HCT116 (cell line): ENCODE results near the gene LMX1A. TPM values are rescaled to one million over a fixed set of nuclear protein-coding genes. Genes with fewer than 3 reads are reported as not detected.

Experiments
- ATAC-seq: fragments of 200-7000 bp; cut with Tn5 transposase; 2 replicates; pipeline ENCODE4 v1.9.1; 2020; ENCODE audit warnings: mild to moderate bottlenecking, moderate library complexity
- BruUV-seq: library from RNA; stranded (reverse); fragments of 400-500 nt; replicated peaks from 2 replicates; lab custom pipeline; 2021; lab: Mats Ljungman, UMichigan
- CTCF ChIA-PET: fragments of 300-600 bp; sonication (Branson Sonifier 250); formaldehyde crosslinking; loops from one replicate; lab custom pipeline; 2021; ENCODE audit warnings: antibody characterized with exemption; lab: Charles Lee
- POLR2A ChIA-PET: fragments of 300-600, 350-600 bp; sonication (Branson Sonifier 250); formaldehyde crosslinking; loops from one replicate; lab custom pipeline; 2021; ENCODE audit warnings: antibody characterized with exemption; lab: Charles Lee
- RAD21 ChIA-PET, 2 experiments: fragments of 300-600 bp; sonication (Branson Sonifier 250); formaldehyde crosslinking; loops; one replicate each; lab custom pipeline; 2023; ENCODE audit warnings: low total read pairs in 2 of 2; ENCODE audit not compliant: uncharacterized antibody in 2 of 2, unreplicated experiment in 2 of 2, low non-redundant PET in 1 of 2; lab: Charles Lee
- DNase-seq: peaks from one replicate; pipeline ENCODE4 v3.0.0-alpha.2; 2010; ENCODE audit warnings: low read depth, low spot score
- H2AFZ ChIP-seq: fragments of 200-600 bp; shearing (Covaris generic), sonication (generic); 2 replicates; pipeline ENCODE4 v1.6.1; 2017; ENCODE audit warnings: low read depth, mixed run types, mixed read lengths, antibody characterized with exemption, low read length; ENCODE audit not compliant: poor library complexity, severe bottlenecking
- H3K27ac ChIP-seq: 2 replicates; pipeline ENCODE4 v1.5.1; 2012; ENCODE audit warnings: low read depth, low read length
- H3K27me3 ChIP-seq: fragments of 200-600 bp; sonication (generic); 2 replicates; pipeline ENCODE4 v1.6.1; 2016; ENCODE audit warnings: mixed run types, low read length, mixed read lengths; ENCODE audit not compliant: insufficient read depth
- H3K36me3 ChIP-seq, 2 experiments: fragments of 200-500 bp in 1 of 2; fragments of 200-600 bp in 1 of 2; sonication (Bioruptor generic) in 1 of 2; sonication (generic) in 1 of 2; 2 replicates each; pipeline versions ENCODE4 v1.5.1 to v1.6.1; 2014 to 2016; ENCODE audit warnings: low read length in 2 of 2, inconsistent platforms in 1 of 2, mixed read lengths in 1 of 2, mixed run types in 1 of 2; ENCODE audit not compliant: insufficient read depth in 2 of 2, control insufficient read depth in 1 of 2
- H3K4me1 ChIP-seq, 2 experiments: fragments of 200-600 bp in 1 of 2; sonication (generic) in 1 of 2; 2 replicates each; pipeline versions ENCODE4 v1.5.1 to v1.6.1; 2012 to 2017; ENCODE audit warnings: low read length in 2 of 2, inconsistent platforms in 1 of 2, mild to moderate bottlenecking in 1 of 2, mixed read lengths in 1 of 2, mixed run types in 1 of 2, moderate library complexity in 1 of 2; ENCODE audit not compliant: insufficient read depth in 2 of 2, control insufficient read depth in 1 of 2
- H3K4me2 ChIP-seq: fragments of 200-600 bp; sonication (generic); 2 replicates; pipeline ENCODE4 v1.6.1; 2017; ENCODE audit warnings: mixed run types, low read length, mixed read lengths
- H3K4me3 ChIP-seq, 2 experiments: fragments of 200-600 bp in 1 of 2; sonication (generic) in 1 of 2; replicated peaks in 1 of 2; 2 replicates each; pipeline ENCODE4 v1.5.1; 2011 to 2016; ENCODE audit warnings: low read length in 2 of 2, control low read depth in 1 of 2, low read depth in 1 of 2, mild to moderate bottlenecking in 1 of 2, mixed read lengths in 1 of 2, mixed run types in 1 of 2
- H3K79me2 ChIP-seq: fragments of 200-600 bp; sonication (generic); 2 replicates; pipeline ENCODE4 v1.6.1; 2017; ENCODE audit warnings: mild to moderate bottlenecking, mixed run types, low read length, moderate library complexity, mixed read lengths; ENCODE audit not compliant: insufficient read depth
- H3K9ac ChIP-seq: fragments of 200-600 bp; sonication (generic); 2 replicates; pipeline ENCODE4 v1.6.1; 2016; ENCODE audit warnings: low read length, mixed read lengths
- H3K9me2 ChIP-seq: fragments of 200-600 bp; sonication (generic), shearing (Covaris generic); 2 replicates; pipeline ENCODE4 v1.6.1; 2017; ENCODE audit warnings: mixed run types, mild to moderate bottlenecking, moderate library complexity; ENCODE audit not compliant: insufficient read depth
- H3K9me3 ChIP-seq, 2 experiments: fragments of 200-500 bp in 1 of 2; fragments of 200-600 bp in 1 of 2; sonication (Bioruptor generic) in 1 of 2; sonication (generic) in 1 of 2; 2 replicates each; pipeline ENCODE4 v1.6.1; 2014 to 2017; ENCODE audit warnings: low read length in 2 of 2, mixed read lengths in 2 of 2, inconsistent platforms in 1 of 2, low read depth in 1 of 2, mild to moderate bottlenecking in 1 of 2, mixed run types in 1 of 2, moderate library complexity in 1 of 2; ENCODE audit not compliant: control insufficient read depth in 1 of 2, insufficient read depth in 1 of 2
- H4K20me1 ChIP-seq: fragments of 200-600 bp; sonication (generic), shearing (Covaris generic); 2 replicates; pipeline ENCODE4 v1.6.1; 2017; ENCODE audit warnings: mixed run types, mild to moderate bottlenecking, moderate library complexity; ENCODE audit not compliant: insufficient read depth
- EGR1 ChIP-seq: IDR thresholded peaks from 2 replicates; pipeline ENCODE4 v1.6.1; 2012; ENCODE audit warnings: low read depth
- YY1 ChIP-seq: IDR thresholded peaks from 2 replicates; pipeline ENCODE4 v1.6.1; 2011; ENCODE audit warnings: low read length, low read depth, moderate library complexity, mild to moderate bottlenecking; ENCODE audit not compliant: insufficient replicate concordance; ENCODE audit errors: extremely low read depth
- intact Hi-C: fragments of 100-400 bp; cut with micrococcal nuclease; formaldehyde crosslinking; loops from 2 replicates; pipeline ENCODE4 v1.10.0; 2022
- total RNA-seq: library from RNA; stranded (reverse); gene quantifications from one replicate; pipeline ENCODE4 v1.2.1, GENCODE V29; 2021; ENCODE audit not compliant: unreplicated experiment

The LMX1A gene
- total RNA-seq, 1 experiment from 2014 or later: not detected

DNA sequence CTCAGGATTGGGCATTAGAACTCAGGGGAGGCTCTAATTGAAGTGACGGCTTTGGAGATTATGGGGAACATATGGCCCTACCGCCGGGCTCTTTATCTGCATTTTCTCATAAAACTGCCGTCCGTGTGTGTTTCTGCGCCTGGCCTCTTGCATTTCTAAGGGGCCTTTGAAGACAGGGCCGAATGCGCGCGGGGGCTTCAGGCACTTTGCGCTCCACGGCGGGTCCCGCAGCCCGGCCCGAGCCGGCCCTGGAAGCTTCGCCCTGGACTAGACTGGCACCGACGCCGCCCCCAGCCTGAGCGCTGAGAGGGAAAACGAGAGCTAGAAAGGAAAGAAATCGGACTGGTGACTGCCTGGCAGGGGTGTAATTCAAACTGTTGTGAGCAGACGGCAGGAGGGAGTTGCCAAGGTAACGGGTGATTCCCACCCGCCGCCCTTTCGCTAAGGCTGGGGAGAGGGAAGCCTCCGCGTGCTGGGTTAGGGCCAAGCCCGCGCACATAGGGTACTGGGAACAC lies 120.7 kb downstream of the LMX1A start:
- ATAC-seq (no peak), DNase-seq (no peak)
- H4K20me1 ChIP-seq: no peaks in the 10 kb centered on the region; the same call in 1 of the 2 replicates
- H3K4me2 ChIP-seq: no peak overlapping the region
- no peak overlapping the region for H3K9ac ChIP-seq
- no peak for TF ChIP-seq EGR1
- no peaks in the 10 kb centered on the region for H3K4me1 ChIP-seq
- H3K9me3 ChIP-seq: no peaks in the 10 kb centered on the region
- H3K79me2 ChIP-seq: no peaks in the 10 kb centered on the region
- RAD21 ChIA-PET: no interaction called here
- no TSS peak for BruUV-seq
- intact Hi-C loops: no loop called here
- CTCF ChIA-PET: no interaction called here
- no peaks in the 10 kb centered on the region for H3K9me2 ChIP-seq
- H2AFZ ChIP-seq: no peak overlapping the region
- no peak overlapping the region for H3K4me3 ChIP-seq
- POLR2A ChIA-PET: no interaction called here
- peaks cover 41% of the 10 kb centered on the region for H3K27me3 ChIP-seq
- no peaks in the 10 kb centered on the region for H3K36me3 ChIP-seq
- no peak overlapping the region for H3K27ac ChIP-seq

DNA sequence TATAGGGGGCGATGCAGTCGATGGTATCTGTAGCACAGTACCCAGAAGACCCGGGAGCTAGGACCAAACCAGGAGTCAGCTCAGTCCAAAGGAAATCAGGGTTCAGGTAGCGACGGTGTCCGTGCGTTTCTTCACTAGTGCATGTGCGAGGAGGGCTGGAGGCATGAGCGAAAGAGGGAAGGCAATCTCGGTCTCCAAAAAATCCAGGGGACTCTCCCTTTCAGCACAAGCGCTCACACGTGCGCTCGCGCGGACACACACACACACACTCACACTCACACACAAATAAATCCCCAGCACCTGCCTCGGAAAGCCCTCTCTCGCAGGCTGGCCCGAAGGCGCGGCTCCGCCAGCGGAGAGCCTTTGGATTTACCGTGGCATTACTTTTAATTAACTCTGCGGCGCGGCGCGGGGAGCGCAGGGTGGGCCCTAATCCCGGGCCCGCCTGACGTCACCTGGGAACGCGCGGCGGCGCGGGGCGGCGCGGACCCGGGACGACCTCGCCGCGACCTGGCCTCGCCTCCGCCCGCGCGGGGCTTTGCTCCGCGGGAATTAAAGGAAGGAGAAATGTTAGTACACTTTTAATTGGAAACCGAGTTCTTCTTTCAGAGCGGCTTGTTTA lies 121.2 kb downstream of the LMX1A start:
- BruUV-seq: no TSS peak
- RAD21 ChIA-PET: no interaction called here
- Histone ChIP-seq H4K20me1 (no peaks in the 10 kb centered on the region; the same call in 1 of the 2 replicates), H3K27ac (no peak overlapping the region), H2AFZ (no peak overlapping the region), H3K79me2 (no peaks in the 10 kb centered on the region), H3K4me2 (no peak overlapping the region), H3K9ac (no peak overlapping the region), H3K9me2 (no peaks in the 10 kb centered on the region), H3K4me1 (no peaks in the 10 kb centered on the region), H3K36me3 (no peaks in the 10 kb centered on the region), H3K4me3 (no peak overlapping the region), H3K9me3 (no peaks in the 10 kb centered on the region), H3K27me3 (peaks cover 39% of the 10 kb centered on the region)
- no peak for TF ChIP-seq YY1
- DNase-seq (no peak), ATAC-seq (no peak)
- POLR2A ChIA-PET: no interaction called here
- intact Hi-C loops: no loop called here
- CTCF ChIA-PET: no interaction called here
